Measurements from ENCODE around the gene NUDCD3.

NUDCD3 gene

DNA sequence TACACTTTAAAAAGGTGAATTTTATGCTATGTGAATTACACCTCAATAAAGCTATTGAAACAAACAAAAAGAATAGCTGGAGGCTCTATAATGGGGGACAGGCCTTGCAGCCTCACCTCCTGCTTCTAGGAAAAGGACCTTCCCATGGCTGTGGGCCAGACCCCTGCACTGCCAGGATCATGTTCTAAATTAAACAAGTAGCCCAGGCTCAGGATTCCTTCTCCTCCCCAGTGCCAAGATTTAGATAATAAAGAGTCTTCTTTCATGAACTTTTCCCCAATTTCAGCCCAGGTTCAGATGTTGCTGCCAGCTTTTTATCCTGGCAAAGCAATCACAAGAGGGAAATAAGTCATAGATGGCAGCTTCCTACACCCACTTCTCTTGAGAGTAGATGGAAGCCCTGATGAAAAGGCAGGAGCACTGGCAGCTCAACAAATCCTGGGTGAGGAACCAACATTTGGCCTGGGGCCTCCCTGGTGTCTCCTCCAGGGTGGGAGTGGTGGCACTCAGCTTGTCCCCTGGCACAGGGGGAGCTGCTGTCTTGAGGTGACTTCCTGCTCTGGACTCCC is 142.8 kb downstream of the NUDCD3 start:
- no peak for DNase-seq

DNA sequence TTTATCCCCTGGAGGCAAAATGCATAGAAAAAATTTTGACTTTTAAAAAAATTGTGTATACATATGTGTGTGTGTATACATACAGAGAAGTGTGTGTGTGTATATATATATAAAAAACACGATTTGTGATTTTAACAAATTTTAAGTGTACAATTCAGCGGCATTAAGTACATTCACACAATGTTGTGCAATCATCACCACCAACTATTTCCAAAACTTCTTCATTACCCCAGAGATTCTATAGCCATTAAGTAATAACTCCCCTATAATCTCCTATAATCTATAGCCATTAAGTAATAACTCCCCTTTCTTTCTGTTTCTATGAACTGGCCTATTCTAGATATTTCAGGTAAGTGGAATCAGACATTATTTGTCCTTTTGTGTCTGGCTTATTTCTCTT is 144.4 kb downstream of the NUDCD3 start:
- DNase-seq: no peak

DNA sequence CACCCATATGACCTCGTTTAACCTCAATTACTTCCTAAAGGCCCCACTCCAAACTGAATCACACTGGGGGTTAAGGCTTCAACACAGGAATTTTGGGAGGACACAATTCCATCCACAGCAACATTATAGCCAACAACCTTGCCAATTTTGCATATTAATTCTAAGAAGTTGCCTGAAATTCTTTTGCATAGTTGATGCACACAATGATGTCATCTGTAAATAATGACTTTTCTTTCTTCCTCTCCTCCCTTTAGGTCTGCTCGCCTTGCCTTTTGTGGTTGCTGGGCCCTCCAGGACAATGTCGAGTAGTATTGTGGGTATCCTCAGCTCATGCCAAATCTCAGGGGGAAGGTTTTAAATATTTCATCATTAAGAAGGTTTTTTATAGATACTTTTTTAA is 149.1 kb downstream of the NUDCD3 start:
- DNase-seq: no peak

DNA sequence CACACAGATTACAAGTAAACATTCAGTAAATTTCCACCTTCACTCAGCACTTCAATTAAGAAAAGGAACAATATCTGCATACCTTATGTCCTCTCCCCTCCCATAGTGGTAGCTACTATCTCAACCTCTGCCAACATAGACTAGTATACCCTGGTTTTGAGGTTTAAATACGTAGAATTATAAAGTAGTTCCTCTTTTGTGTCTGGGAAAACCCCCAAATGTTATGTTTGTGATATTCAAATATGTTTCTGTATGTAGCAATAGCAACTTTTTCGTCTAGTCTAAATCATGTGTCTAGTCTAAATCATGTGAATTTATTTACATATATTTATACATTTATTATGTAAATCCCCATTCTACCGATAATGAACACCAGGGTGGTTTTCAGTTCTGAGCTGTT is 151.9 kb downstream of the NUDCD3 start:
- no peak for DNase-seq

DNA sequence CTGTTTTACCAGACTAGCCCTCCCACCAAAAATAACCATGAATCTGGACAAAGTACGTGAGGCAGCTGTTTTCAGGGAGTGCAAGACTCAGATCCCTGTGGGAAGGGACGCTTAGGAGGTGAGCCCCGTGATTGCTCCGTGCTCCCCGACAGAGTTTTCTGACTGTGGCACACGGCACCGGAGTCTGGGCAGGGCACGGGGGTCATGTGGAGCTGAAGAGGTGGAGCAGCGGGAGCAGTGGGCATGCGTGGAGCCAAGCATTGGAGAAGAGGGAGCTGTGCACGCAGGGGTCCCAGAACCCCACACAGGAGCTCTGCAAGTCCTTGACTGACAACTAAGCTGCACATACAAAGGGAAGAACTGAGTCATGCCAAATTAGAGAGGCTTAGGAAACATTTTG is 154.0 kb downstream of the NUDCD3 start:
- no peak for DNase-seq

DNA sequence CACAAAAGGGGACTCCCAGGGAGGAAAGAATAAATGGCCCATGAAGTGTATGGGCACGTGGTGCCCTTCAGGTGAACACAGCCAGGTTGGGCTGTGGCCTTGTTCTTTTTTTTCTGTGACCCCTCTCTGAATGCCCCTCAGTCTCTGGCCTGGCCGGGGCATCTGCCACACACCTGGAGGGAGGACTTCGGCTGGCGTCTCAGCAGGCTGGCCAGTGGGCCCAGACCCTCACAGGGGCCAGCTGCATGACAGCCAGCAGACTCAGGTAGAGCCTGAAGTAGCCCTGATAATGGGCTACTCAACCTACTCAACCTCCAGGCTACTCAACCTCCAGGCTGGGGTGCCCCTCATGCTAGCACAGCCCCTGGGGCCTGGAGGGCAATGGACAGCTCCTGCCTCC is 155.3 kb downstream of the NUDCD3 start:
- no peak for DNase-seq

DNA sequence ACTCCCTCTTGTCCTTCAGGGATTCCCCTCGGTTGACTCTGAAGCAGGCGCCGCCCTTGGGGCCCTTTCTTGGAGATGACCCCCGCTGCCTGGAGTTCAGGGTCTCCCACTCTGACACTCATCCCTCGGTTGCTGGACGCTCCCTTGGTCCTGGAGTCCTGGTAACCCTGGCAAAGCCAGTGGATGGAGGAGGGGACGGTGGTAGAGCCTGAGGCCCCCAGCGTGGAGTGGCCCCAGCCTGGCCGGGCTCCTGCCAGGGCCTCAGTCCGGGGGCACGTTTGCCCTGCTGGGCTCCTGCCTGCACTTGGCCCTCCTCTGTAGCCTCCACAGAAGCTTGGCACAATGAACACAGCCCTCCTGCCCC is 155.7 kb downstream of the NUDCD3 start:
- no peak for DNase-seq

DNA sequence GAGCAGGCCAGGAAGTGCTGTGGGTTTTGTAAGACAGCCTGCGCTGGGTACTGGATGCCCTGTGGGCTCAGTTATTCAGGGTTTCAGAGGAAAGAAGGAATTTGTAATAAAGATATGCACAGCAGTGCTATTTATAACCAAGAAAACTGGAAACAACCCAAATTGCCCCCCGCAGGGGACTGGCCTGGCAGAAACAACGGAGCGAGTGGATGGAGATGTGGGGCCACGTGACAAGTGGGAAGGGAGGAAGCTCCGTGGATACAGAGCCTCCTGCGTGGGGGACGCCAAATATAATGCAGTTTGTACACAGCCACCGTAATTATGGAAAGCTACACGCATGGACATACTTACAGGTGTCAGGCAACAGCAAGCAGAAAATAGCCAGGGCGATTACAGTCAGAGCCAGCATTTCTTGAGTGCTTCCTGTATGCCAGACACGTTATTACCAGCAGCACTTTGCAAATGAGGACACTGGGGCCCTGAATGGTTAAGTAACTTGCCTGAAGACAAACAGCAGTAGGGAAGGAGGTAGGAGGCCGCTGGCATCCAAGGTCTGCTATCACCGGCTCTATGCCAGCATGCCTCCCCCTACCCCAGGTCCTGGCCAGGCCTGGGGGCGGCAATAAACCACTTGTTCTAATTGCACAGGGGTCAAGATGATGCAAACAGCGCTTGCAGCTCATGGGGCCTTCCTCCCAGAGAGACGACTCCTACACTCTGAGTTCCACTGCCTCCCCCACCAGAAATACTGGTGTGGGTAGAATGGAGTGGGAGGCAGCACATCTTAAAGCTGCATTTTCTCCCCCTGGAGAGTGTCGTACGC is 156.3 kb downstream of the NUDCD3 start:
- DNase-seq: no peak

DNA sequence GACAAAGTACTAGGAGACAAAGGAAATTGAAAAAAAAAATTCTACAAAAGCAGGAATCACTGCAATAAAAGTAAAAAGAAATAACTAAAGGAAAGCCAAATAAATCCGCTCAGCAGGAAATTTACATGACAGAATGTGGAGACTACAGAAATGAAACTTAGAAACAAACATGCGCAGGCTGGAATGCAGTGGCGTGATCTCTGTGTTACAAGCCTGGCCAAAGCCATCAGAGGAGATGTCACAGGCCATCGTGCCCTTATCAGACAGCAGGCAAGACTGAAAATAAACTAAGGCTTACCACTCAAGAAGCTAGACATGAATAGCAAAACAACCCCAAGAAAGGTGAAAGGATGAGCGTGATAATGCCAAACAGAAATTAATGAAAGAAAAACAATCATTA is 158.8 kb downstream of the NUDCD3 start:
- DNase-seq: no peak

DNA sequence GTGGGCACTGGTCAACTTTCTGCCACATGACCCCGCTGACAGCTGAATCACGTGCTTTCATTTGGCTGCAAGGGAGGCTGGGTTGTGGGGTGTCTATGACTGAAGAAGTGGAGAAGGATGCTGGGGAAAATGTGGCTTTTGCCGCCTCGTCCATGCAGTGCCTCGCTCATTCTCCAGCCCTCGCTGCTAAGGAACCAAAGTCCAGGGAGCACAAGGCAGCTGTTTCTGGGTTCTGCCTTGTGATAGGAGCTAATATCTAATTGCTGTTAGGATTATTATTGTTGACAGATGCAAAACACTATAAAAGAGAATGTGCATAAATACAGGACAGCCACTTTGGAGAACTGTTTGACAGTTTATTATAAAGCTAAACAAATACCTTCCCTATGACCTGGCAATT is 160.1 kb downstream of the NUDCD3 start:
- DNase-seq: no peak

DNA sequence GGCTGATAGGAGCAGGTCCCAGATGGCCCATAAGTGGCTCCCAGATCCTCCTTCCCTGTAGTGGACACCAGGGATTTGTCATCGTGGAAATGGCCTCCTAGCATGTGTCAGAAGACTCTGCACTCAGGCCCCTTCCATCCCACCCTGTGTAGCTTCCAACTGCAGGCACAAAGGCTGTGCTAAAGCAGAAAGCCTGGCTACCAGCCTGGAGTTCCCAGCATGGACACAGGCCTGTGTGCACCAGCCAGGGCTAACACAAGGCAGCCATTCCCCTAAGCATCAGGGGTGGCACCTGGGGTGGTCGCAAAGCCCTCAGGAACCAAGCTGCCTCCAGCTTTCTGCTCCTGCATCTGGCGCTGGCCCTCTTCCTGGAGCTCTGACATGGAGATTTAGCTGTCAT is 160.6 kb downstream of the NUDCD3 start:
- DNase-seq: no peak

Measured in effector CD4-positive, alpha-beta T cell (primary cell).